ENCODE measurements around the gene HAPLN2.

The HAPLN2 gene

DNA sequence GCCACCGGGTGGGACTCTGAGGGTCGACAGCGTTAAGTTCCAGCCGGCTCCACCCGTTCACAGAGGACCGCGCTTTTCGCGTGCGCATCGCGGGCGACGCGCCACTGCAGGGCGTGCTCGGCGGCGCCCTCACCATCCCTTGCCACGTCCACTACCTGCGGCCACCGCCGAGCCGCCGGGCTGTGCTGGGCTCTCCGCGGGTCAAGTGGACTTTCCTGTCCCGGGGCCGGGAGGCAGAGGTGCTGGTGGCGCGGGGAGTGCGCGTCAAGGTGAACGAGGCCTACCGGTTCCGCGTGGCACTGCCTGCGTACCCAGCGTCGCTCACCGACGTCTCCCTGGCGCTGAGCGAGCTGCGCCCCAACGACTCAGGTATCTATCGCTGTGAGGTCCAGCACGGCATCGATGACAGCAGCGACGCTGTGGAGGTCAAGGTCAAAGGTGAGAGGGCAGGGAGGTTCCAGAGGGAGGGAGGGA, 27.6 kb downstream of the HAPLN2 start:
- DNase-seq (ENCODE audit: low read depth): no peak
- TF ChIP-seq, protein P1, sequence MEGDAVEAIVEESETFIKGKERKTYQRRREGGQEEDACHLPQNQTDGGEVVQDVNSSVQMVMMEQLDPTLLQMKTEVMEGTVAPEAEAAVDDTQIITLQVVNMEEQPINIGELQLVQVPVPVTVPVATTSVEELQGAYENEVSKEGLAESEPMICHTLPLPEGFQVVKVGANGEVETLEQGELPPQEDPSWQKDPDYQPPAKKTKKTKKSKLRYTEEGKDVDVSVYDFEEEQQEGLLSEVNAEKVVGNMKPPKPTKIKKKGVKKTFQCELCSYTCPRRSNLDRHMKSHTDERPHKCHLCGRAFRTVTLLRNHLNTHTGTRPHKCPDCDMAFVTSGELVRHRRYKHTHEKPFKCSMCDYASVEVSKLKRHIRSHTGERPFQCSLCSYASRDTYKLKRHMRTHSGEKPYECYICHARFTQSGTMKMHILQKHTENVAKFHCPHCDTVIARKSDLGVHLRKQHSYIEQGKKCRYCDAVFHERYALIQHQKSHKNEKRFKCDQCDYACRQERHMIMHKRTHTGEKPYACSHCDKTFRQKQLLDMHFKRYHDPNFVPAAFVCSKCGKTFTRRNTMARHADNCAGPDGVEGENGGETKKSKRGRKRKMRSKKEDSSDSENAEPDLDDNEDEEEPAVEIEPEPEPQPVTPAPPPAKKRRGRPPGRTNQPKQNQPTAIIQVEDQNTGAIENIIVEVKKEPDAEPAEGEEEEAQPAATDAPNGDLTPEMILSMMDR (conservative IDR thresholded peaks at IDR 0.05; ENCODE audit: low read depth, low read length): no peak
- H3K4me3 ChIP-seq (ENCODE audit: low read length): no peak overlapping the region

DNA sequence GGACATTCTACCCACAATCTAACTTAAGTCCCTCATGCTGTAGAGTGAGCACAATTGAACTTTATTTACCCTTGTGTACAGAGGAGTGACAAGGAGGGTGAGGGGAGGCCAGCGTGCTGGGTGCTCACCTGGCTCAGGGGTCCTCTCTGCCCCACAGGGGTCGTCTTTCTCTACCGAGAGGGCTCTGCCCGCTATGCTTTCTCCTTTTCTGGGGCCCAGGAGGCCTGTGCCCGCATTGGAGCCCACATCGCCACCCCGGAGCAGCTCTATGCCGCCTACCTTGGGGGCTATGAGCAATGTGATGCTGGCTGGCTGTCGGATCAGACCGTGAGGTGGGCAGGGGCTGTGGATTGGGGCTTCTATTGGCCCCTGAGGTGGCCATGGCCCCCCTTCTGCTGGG, 28.1 kb downstream of the HAPLN2 start:
- H3K4me3 ChIP-seq (ENCODE audit: low read length): no peak overlapping the region
- DNase-seq (ENCODE audit: low read depth): no peak

DNA sequence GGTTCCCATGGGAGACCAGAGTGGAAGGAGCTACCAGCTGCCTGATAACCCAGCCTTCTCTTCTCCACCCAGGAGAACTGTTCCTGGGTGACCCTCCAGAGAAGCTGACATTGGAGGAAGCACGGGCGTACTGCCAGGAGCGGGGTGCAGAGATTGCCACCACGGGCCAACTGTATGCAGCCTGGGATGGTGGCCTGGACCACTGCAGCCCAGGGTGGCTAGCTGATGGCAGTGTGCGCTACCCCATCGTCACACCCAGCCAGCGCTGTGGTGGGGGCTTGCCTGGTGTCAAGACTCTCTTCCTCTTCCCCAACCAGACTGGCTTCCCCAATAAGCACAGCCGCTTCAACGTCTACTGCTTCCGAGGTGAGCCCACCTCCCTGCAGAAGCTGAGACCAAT, 29.3 kb downstream of the HAPLN2 start:
- TF ChIP-seq, protein P1 (conservative IDR thresholded peaks at IDR 0.05; ENCODE audit: low read depth, low read length): no peak
- no peak for DNase-seq (ENCODE audit: low read depth)
- no peak overlapping the region for H3K4me3 ChIP-seq (ENCODE audit: low read length)

More for the DNA sequence above, 28.1 kb downstream of the HAPLN2 start:
- TF ChIP-seq, protein P1 (conservative IDR thresholded peaks at IDR 0.05; ENCODE audit: low read depth, low read length): no peak

DNA sequence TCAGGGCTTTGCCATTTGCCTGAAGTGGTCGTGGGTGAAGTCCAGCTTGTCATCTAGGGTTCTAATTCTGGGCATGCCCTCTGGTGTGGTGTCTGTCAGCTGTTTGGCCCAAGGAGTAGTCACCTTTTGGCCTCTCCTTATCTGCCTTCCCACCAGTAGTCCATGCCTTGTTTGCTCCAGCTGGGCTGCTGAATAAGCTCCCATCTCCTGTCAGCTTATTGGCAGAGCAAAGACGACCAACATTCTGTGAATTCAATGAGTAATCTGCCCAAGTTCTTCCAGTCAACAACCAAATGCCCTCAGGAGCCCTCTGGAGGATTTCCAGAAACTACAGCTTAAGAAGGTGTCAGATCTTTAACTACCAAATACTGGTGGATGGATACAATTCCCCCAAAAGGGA, 29.7 kb downstream of the HAPLN2 start:
- TF ChIP-seq, protein P1 (conservative IDR thresholded peaks at IDR 0.05; ENCODE audit: low read depth, low read length): no peak
- H3K4me3 ChIP-seq (ENCODE audit: low read length): no peak overlapping the region
- no peak for DNase-seq (ENCODE audit: low read depth)

DNA sequence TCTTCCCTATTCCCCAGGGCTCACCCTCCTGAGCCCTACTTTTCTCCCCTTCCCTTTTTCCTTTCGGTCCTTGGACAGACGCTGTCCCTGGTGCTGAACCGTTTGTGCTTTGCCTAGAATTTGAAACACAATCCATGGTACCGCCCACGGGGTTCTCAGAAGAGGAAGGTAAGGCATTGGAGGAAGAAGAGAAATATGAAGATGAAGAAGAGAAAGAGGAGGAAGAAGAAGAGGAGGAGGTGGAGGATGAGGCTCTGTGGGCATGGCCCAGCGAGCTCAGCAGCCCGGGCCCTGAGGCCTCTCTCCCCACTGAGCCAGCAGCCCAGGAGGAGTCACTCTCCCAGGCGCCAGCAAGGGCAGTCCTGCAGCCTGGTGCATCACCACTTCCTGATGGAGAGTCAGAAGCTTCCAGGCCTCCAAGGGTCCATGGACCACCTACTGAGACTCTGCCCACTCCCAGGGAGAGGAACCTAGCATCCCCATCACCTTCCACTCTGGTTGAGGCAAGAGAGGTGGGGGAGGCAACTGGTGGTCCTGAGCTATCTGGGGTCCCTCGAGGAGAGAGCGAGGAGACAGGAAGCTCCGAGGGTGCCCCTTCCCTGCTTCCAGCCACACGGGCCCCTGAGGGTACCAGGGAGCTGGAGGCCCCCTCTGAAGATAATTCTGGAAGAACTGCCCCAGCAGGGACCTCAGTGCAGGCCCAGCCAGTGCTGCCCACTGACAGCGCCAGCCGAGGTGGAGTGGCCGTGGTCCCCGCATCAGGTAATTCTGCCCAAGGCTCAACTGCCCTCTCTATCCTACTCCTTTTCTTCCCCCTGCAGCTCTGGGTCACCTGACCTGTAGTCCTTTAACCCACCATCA, 33.1 kb downstream of the HAPLN2 start:
- DNase-seq (ENCODE audit: low read depth): no peak
- H3K4me3 ChIP-seq (ENCODE audit: low read length): no peak overlapping the region
- TF ChIP-seq, protein P1 (conservative IDR thresholded peaks at IDR 0.05; ENCODE audit: low read depth, low read length): no peak

DNA sequence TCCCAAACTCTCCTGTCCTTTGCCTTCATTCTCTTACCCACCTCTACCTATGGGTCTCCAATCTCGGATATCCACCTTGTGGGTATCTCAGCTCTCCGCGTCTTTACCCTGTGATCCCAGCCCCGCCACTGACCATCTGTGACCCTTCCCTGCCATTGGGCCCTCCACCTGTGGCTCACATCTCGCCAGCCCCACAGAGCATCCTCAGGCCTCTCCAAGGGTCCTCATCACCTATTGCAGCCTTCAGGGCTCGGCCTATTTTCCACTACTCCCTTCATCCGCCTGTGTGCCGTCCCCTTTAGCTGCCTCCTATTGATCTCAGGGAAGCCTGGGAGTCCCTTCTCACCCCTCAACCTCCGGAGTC, 33.8 kb downstream of the HAPLN2 start:
- no peak for DNase-seq (ENCODE audit: low read depth)
- TF ChIP-seq, protein P1 (conservative IDR thresholded peaks at IDR 0.05; ENCODE audit: low read depth, low read length): no peak
- H3K4me3 ChIP-seq (ENCODE audit: low read length): no peak overlapping the region

DNA sequence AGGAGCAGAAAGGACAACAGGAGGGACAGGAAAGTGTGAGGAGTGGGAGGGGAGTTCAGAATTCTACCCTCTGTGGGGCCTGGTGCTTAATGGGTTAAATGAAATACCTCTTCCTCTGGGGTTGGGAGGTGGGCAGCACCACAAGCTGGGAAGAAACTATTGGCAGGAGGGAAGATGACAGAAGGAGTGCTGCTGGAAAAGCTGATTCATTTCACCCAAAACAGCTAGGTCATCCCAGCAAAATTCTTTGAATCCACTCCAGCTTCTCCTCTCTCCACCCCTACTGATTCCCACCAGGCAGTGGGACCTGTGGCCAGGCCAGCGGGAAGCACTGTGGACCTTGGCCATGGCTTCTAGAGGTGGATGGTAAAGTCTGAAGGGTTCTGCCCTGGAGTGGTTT, 35.5 kb downstream of the HAPLN2 start:
- no peak for DNase-seq (ENCODE audit: low read depth)
- TF ChIP-seq, protein P1 (conservative IDR thresholded peaks at IDR 0.05; ENCODE audit: low read depth, low read length): no peak
- H3K4me3 ChIP-seq (ENCODE audit: low read length): no peak overlapping the region
